NCI-H345 treated with DMSO at 0.1 percent for 48 hours (cell line): Measurements from ENCODE around the gene SETMAR.
"Not testable (repeated sequence)": the region's sequence is repeated elsewhere in the genome, so short reads cannot be mapped to it uniquely, and the experiment has no call there.

Experiments
- DNase-seq: peaks from one replicate; lab custom pipeline; 2025; ENCODE audit not compliant: unreplicated experiment; lab: John Stamatoyannopoulos, UW

The SETMAR gene

GRCh38 chr3:4303187-4304123 is at the start of gene SETMAR:
SETMAR (plus strand) TSS chr3:4303369; CDS start chr3:4303371, 2 bp downstream.
- peak; percentile 45 for DNase-seq

- no peak for DNase-seq
Observed at GRCh38 chr3:4261406-4261805, 41.8 kb upstream of the SETMAR start.

DNA sequence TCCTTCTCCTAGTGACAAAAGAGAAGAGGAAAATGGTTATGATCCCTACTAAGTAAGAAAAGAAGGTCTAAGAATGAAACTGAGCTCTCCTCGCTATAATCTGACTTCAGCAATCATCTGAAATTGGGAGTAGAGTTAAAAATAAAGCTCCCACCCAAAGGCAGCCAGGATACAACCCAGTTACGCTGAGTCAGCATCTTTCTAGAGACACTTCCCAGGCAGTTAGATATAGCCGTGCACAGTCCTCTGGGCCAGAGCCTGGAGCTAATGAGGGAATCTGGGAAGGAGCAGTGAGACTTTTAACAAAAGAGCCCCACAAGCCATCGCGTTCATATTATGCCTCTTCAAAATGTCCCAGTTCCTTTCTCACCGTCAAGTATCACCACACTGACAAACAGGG is 39.1 kb upstream of the SETMAR start:
- no peak for DNase-seq

- DNase-seq: no peak
Observed at GRCh38 chr3:4270720-4271119, 32.4 kb upstream of the SETMAR start.

DNA sequence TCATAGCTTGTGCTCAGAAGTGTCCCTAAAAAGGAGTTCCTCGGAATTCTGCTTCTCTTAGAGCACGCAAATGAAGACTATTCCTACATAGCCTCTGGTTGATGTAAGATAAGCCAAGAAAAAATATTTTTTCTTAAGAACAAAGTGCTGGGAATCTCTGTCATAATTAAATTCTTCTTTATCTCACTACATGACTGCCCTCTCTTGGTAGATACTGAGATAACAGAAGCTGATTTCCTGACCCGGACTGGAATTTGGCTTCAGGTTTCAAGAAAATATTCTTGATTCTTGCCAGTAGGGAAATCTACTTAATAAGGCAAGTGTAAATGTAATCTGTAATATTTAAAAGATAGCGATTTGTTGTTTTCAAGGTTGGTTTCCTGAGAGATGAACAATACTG is 31.3 kb upstream of the SETMAR start:
- DNase-seq: peak; percentile 16

DNA sequence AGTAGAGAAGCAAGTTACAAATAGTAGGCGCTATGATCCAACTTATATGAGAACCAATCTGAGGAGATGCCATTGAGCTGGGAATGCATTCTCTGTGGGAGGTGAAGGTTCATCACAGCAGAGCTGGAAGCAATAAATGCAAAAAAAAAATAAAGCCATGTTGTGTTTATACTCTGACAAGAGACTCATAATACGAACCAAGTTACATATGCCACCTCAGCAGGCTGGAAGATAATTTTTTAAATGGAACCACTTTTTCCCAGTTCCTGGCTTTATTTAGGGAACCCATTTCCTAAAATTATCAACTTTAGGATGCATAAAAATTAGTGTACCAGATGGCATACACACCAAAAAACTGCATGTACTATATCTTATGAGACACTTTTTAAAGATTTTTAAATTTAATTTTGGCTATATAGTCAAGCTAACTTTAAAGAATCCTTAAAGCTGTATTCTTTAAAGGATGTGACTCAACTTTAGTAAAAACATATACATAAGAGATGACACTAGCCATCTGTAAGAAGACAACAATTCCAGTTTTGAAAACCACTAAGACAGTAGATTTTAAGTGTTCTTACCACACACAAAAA is 23.6 kb upstream of the SETMAR start:
- no peak for DNase-seq

- no peak for DNase-seq
Observed at GRCh38 chr3:4281991-4282390, 21.2 kb upstream of the SETMAR start.

GRCh38 chr3:4284865-4285264 is 18.3 kb upstream of the SETMAR start:
- no peak for DNase-seq

DNA sequence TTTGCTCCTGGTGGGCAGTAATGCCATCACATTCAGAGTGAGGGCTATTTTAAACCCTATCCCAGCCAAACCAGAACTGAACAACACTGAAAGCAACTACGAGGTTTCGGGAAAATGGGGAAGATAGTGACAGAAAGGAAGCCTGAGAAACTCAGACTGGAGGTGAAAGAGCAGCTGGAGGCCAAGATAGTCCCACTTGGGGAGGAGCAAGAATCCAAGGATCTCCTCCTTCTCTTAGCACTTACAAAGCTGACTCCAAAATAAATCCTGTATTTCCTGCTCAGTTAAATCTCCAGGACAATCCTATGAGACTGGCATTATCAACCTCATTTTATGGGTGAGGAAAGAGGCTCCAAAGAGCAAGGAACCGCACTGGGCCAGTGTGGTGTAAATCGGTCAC is 14.1 kb upstream of the SETMAR start:
- no peak for DNase-seq

DNA sequence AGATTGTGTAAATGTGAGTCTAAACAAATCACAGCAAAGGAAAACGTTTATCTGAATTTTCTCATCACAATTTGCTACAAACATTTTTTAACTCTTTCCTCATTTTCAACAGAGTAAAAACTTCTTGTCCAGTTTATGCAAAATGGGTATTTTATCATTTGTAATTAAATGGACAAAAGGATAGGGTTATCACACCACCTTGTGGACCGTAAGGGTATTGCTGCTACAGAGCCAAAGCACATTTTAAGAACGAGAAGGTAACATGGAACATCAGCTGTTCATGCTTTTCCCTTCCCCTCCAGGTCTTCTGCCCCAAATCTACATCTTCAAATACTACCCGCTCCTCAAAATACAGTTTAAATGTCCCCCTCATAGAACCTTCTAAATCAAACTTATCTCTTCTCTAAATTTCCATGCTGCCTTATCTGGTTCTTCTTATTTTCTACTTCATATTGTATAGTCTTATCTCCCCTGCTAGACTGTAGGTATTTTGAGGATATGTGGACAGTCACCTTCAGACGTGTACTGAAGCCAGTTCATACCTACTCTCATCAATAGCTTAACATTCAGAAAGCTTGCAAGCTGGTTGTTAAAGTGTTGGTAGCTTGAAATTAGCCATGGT is 12.8 kb upstream of the SETMAR start:
- DNase-seq: peak; percentile 6

GRCh38 chr3:4292301-4292700 is 10.9 kb upstream of the SETMAR start:
- no peak for DNase-seq

- no peak for DNase-seq
Observed at GRCh38 chr3:4294616-4295327, 8.4 kb upstream of the SETMAR start.

- DNase-seq: not testable (repeated sequence)
Observed at GRCh38 chr3:4296454-4296853, 6.7 kb upstream of the SETMAR start.

GRCh38 chr3:4297486-4297885 is 5.7 kb upstream of the SETMAR start:
- DNase-seq: no peak

GRCh38 chr3:4302747-4303146 is 422 bp upstream of the SETMAR start:
- no peak for DNase-seq

DNA sequence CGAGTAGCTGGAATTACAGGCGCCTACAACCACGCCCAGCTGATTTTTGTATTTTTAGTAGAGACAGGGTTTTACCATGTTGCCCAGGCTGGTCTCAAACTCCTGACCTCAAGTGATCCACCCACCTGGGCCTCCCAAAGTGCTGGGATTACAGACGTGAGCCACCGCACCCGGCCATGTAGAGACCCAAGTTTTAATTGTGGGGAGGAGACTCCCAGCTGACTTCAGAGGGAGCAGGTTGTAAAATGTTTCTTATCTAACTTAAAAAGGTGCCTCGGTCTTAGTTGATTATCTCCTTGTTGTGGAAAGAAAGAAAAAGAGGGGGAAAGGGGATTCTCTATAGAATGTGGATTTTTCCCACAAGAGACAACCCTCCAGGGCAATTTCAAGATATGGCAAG is 2.0 kb downstream of the SETMAR start:
- DNase-seq: not testable (repeated sequence)

GRCh38 chr3:4306091-4306490 is 2.9 kb downstream of the SETMAR start:
- no peak for DNase-seq

DNA sequence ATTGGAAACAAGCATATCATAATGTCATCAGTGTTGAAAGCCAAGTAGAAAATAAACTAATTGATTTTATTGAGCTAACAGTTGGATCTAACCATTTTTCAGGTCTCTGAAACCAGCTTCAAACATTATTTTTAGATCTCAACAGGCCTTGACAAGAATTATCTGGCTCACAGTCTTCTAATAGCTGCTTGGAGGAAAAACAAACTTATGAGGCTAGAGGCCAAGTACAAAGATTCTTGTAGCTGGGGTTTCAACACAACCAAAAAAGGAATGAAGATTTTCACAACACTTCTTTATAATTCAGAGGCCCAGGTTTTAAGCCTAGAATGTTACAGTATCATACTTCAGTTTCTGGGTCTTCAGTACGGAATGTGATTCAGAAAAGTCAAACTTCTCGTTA is 3.7 kb downstream of the SETMAR start:
- DNase-seq: no peak

GRCh38 chr3:4309491-4310128 is 6.4 kb downstream of the SETMAR start:
- no peak for DNase-seq

DNA sequence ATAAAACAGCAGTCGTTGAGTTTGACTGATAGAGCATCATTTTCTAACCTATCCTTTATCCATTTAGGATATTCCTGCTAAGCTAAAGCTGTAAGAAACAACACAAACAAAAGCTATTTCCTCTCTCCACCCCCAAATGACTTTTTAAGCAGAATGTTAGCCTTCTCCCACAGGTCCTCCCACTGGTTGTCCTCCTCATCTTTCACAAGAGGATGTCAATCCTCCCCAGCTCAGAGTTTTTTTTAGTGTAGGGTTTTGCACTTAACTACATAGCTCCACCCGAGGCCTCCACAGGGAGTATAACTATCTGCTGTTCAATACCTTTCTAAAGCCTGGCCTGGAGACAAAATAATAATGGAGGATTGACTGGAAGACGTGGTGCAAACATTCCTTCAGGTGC is 7.8 kb downstream of the SETMAR start:
- no peak for DNase-seq

GRCh38 chr3:4311496-4311895 is 8.3 kb downstream of the SETMAR start:
- DNase-seq: no peak
